Measurements from ENCODE around the gene RAB30. TPM values are rescaled to one million over a fixed set of nuclear protein-coding genes. Genes with fewer than 3 reads are reported as not detected.
A peak's percentile ranks its signal among the peaks of the same experiment; 100 is the strongest.
"Not testable (repeated sequence)": the region's sequence is repeated elsewhere in the genome, so short reads cannot be mapped to it uniquely, and the experiment has no call there.

Gene RAB30
- total RNA-seq, 2 donors from 2014 or later = 8.4 to 15.8 TPM

GRCh38 chr11:82945682-82946081 lies 126.0 kb downstream of the RAB30 start:
- no peaks in the 10 kb centered on the region for H3K27me3 Mint-ChIP-seq (ENCODE audit: insufficient read depth)
- H3K27ac Mint-ChIP-seq = no peak overlapping the region
- peaks cover 7% of the 10 kb centered on the region for H3K4me1 Mint-ChIP-seq
- no peaks in the 10 kb centered on the region for H3K36me3 Mint-ChIP-seq (ENCODE audit: low read depth)
- Histone ChIP-seq H3K4me3 (ENCODE audit: low read length) (no peak overlapping the region), H3K27me3 (ENCODE audit: control insufficient read depth, insufficient read depth, low read length, poor library complexity, severe bottlenecking) (no peaks in the 10 kb centered on the region), H3K9ac (ENCODE audit: extremely low read depth, low read length, poor library complexity, severe bottlenecking) (no peak overlapping the region), H3K27ac (ENCODE audit: low read depth, low read length) (no peak overlapping the region), H3K36me3 (ENCODE audit: control insufficient read depth, insufficient read depth, low read length) (no peaks in the 10 kb centered on the region), H3K9me3 (ENCODE audit: control insufficient read depth, low read length) (no peaks in the 10 kb centered on the region), H3K4me1 (ENCODE audit: control insufficient read depth, insufficient read depth, low read length) (no peaks in the 10 kb centered on the region)
- H3K4me3 Mint-ChIP-seq = no peak overlapping the region
- TF ChIP-seq, protein P1, sequence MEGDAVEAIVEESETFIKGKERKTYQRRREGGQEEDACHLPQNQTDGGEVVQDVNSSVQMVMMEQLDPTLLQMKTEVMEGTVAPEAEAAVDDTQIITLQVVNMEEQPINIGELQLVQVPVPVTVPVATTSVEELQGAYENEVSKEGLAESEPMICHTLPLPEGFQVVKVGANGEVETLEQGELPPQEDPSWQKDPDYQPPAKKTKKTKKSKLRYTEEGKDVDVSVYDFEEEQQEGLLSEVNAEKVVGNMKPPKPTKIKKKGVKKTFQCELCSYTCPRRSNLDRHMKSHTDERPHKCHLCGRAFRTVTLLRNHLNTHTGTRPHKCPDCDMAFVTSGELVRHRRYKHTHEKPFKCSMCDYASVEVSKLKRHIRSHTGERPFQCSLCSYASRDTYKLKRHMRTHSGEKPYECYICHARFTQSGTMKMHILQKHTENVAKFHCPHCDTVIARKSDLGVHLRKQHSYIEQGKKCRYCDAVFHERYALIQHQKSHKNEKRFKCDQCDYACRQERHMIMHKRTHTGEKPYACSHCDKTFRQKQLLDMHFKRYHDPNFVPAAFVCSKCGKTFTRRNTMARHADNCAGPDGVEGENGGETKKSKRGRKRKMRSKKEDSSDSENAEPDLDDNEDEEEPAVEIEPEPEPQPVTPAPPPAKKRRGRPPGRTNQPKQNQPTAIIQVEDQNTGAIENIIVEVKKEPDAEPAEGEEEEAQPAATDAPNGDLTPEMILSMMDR (conservative IDR thresholded peaks at IDR 0.05) = no peak
- DNase-seq = no peak
- H3K9me3 Mint-ChIP-seq = no peaks in the 10 kb centered on the region

DNA sequence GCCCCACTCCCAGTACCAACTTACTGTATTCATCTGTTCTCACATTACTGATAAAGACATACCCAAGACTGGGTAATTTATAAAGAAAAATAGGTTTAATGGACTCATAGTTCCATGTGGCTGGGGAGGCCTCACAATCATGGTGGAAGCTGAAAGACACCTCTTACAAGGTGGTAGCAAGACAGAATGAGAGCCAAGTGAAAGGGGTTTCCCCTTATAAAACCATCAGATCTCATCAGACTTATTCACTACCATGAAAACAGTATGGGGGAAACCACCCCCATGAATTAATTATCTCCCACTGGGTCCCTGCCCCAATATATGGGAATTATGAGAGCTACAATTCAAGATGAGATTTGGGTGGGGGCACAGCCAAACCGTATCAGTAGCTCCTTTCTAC lies 126.7 kb downstream of the RAB30 start:
- WGBS, 2 experiments (ENCODE audit: insufficient coverage in 1 of 2, insufficient read length in 1 of 2) = 95 to 100% methylated on average over 1 of the region's 1 CpG
- H3K4me3 ChIP-seq (ENCODE audit: low read length) = not testable (repeated sequence)

DNA sequence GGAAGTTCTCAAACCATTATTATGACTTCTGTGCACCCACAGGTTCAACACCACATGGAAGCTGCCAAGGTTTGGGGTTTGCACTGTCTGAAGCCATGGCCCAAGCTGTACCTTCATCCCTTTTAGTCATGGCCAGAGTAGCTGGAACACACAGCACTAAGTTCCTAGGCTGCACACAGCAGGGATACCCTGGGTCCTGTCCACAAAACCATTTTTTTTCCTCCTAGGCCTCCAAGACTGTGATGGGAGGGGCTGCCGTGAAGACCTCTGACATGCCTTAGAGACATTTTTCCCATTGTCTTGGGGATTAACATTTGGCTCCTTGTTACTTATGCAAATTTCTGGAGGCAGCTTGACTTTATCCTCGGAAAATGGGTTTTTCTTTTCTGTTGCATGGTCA lies 127.5 kb downstream of the RAB30 start:
- no peak overlapping the region for H3K27ac ChIP-seq (ENCODE audit: low read depth, low read length)
- Mint-ChIP-seq H3K9me3 (no peaks in the 10 kb centered on the region), H3K4me1 (peaks cover 7% of the 10 kb centered on the region), H3K27ac (no peak overlapping the region), H3K27me3 (ENCODE audit: insufficient read depth) (no peaks in the 10 kb centered on the region), H3K36me3 (ENCODE audit: low read depth) (no peaks in the 10 kb centered on the region), H3K4me3 (no peak overlapping the region)
- TF ChIP-seq, protein P1 (conservative IDR thresholded peaks at IDR 0.05) = no peak
- no peaks in the 10 kb centered on the region for H3K27me3 ChIP-seq (ENCODE audit: control insufficient read depth, insufficient read depth, low read length, poor library complexity, severe bottlenecking)
- WGBS, 2 experiments (ENCODE audit: insufficient coverage in 1 of 2, insufficient read length in 1 of 2) = 81 to 92% methylated on average over 2 of the region's 2 CpGs
- no peak overlapping the region for H3K4me3 ChIP-seq (ENCODE audit: low read length)
- no peaks in the 10 kb centered on the region for H3K4me1 ChIP-seq (ENCODE audit: control insufficient read depth, insufficient read depth, low read length)
- no peak overlapping the region for H3K9ac ChIP-seq (ENCODE audit: extremely low read depth, low read length, poor library complexity, severe bottlenecking)
- H3K36me3 ChIP-seq (ENCODE audit: control insufficient read depth, insufficient read depth, low read length) = no peaks in the 10 kb centered on the region
- DNase-seq = peak; percentile 54
- no peaks in the 10 kb centered on the region for H3K9me3 ChIP-seq (ENCODE audit: control insufficient read depth, low read length)

More for the DNA sequence above, 126.7 kb downstream of the RAB30 start:
- H3K27me3 ChIP-seq (ENCODE audit: control insufficient read depth, insufficient read depth, low read length, poor library complexity, severe bottlenecking); DNase-seq; H3K36me3 ChIP-seq (ENCODE audit: control insufficient read depth, insufficient read depth, low read length); H3K27ac Mint-ChIP-seq; H3K4me1 Mint-ChIP-seq; H3K9me3 Mint-ChIP-seq; H3K9me3 ChIP-seq (ENCODE audit: control insufficient read depth, low read length); H3K27me3 Mint-ChIP-seq (ENCODE audit: insufficient read depth); H3K4me3 Mint-ChIP-seq; H3K4me1 ChIP-seq (ENCODE audit: control insufficient read depth, insufficient read depth, low read length); H3K9ac ChIP-seq (ENCODE audit: extremely low read depth, low read length, poor library complexity, severe bottlenecking); H3K36me3 Mint-ChIP-seq (ENCODE audit: low read depth); H3K27ac ChIP-seq (ENCODE audit: low read depth, low read length): not testable (repeated sequence)

GRCh38 chr11:82943430-82943829 lies 128.3 kb downstream of the RAB30 start:
- not testable (repeated sequence) for H3K4me1 Mint-ChIP-seq; H3K27me3 ChIP-seq (ENCODE audit: control insufficient read depth, insufficient read depth, low read length, poor library complexity, severe bottlenecking); DNase-seq; H3K36me3 Mint-ChIP-seq (ENCODE audit: low read depth); H3K27ac ChIP-seq (ENCODE audit: low read depth, low read length); H3K9me3 ChIP-seq (ENCODE audit: control insufficient read depth, low read length); H3K27me3 Mint-ChIP-seq (ENCODE audit: insufficient read depth); H3K9me3 Mint-ChIP-seq; H3K4me3 Mint-ChIP-seq; H3K4me1 ChIP-seq (ENCODE audit: control insufficient read depth, insufficient read depth, low read length); H3K4me3 ChIP-seq (ENCODE audit: low read length); H3K9ac ChIP-seq (ENCODE audit: extremely low read depth, low read length, poor library complexity, severe bottlenecking); H3K36me3 ChIP-seq (ENCODE audit: control insufficient read depth, insufficient read depth, low read length); H3K27ac Mint-ChIP-seq
- WGBS, 2 experiments (ENCODE audit: insufficient coverage in 1 of 2, insufficient read length in 1 of 2) = 88% methylated on average over 1 of the region's 1 CpG; no CpG with 5 or more reads in 1 of the 2 experiments
